GM21825 (cell line): ENCODE results near the gene CAMK2A.

ENCODE experiments used
- ATAC-seq: cut with Tn5 transposase; IDR thresholded peaks from one replicate; pipeline ENCODE4 v1.9.1; 2021; ENCODE audit warnings: mild to moderate bottlenecking, moderate library complexity; ENCODE audit not compliant: unreplicated experiment

Gene CAMK2A

DNA sequence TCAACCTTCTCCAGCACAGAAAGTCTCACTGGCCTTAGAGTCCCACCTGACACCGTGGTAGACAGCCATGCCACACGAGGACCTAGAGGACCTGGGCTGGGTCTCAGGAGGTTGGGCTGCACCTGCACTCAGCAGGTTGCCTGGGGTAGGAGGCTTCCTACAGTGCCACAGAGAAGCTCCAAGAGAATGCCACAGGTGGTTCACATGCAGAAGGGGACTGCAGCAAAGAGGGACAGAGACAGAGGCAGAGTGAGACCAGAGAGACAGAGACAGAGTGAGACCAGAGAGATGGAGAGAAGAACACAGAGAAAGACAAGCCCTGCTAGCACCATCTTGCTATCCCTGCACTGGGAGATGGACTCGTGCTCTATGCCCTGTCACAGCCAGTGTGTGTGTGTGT lies 5.7 kb downstream of the CAMK2A start:
- no peak for ATAC-seq

DNA sequence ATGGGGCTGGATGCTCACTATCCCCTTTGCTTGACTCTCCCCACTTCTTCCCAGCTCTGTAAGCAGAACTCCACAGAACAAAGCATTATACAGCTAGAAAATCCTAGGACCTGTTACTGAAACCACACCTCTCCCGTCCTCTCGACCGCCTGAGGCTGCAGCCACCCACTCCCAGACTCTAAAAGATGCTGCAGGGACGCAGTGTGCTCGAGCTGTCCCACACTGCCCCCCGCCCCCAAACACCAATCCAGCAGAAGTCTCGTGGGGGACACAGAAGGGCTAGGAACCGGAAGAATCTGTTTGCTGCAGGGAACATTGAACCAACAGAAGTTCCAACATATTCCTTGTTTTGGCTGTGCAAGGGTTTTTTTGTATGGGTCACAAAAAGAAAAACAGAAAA lies 7.6 kb downstream of the CAMK2A start:
- no peak for ATAC-seq

DNA sequence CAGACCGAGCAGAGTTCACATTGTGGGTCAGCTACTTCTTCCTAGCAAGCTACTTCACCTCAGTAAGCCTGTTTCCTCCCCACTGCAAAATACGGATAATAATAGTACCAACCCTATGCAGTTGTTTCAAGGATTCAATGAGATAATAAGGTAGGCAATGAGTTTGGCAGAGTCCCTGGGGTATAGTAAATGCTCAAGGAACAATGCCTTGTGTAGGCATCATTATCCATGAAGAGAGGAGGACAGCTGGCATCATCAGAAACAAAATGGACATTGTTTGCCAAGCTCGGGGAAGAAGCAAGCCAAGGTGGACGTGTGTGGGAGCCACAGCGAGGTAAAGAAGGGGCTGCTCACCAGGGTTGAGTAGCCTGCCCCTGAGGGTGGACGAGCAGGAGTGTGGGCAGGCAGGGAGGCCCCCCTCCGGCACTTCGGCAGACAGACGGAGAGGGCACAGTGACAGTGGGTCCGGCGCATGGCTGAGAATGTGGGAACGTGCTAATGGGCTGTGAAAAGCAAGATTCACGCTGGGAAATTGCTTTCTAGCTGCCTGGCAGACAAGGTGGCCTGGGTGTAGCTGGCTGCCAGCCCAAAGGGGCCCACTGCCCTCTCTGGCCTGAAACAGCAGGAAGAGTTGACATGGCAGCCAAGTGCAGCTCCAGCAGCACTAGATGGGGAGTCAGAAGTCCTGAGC lies 10.1 kb downstream of the CAMK2A start:
- ATAC-seq = no peak

DNA sequence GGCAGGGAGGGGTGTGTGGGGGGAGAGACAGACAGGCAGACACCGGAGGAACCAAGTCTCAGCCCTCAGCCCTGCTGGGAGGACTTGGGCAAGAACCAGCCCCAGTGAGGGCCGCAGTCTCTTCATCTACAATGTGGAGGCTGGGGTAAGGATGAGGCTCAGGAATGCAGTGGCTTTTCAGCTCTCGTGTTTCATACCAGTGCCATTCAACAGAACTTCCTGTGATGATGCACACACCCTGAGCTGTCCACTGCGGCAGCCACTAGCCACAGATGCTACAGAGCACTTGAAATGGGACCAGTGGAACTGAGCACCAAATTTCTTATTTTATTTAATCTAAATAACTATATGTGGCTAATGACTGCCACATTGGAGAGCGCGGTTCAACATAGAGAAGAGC lies 10.7 kb downstream of the CAMK2A start:
- ATAC-seq = no peak

DNA sequence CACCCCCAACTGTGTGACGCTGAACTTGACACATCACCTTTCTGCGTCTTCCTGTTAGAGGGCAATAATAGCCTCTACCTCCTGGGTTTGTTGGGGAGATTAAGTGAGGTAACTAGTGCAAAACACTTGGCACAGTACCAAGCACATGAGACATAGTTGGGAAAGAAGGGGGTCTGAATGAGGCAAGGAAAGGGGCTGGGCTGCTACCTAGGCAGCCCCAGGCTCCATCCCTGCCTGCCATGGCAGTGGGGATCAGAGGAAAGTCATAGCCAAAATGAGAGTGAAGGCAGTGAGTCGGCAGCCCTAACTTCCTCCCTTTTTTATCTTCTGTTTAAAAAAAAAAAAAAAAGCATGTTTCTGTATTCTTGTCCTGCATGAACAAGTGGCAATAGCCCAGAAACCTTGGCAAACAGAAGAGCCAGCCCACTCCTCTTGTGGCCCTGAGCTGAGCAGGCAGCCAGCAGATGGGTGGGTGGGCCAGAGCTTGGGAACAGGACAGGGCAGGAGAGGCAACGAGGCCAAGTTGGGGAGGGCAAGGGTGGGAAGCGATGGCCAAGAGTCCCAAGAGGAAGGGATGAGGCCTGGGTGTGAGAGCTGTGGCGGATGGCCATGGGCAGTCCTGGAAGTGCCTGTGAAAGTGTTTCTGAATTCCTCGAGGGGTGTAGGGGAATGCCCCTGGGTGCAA lies 11.4 kb downstream of the CAMK2A start:
- no peak for ATAC-seq

DNA sequence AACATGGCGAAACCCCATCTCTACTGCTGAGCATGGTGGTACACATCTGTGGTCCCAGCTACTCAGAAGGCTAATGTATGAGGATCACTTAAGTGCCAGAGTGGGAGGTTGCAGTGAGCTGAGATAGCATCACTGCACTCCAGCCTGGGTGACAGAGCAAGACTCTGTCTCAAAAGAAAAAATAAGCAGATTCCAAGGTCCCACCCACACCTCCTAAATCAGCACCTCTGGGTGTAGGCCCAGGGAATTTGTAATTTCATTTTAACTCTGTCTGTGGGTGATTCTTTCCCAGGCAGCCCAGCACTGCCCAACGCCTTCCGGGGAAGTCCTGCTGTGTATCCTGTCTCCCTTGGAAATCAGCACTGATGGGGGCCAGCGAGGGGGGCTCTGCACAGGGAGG lies 12.5 kb downstream of the CAMK2A start:
- no peak for ATAC-seq

DNA sequence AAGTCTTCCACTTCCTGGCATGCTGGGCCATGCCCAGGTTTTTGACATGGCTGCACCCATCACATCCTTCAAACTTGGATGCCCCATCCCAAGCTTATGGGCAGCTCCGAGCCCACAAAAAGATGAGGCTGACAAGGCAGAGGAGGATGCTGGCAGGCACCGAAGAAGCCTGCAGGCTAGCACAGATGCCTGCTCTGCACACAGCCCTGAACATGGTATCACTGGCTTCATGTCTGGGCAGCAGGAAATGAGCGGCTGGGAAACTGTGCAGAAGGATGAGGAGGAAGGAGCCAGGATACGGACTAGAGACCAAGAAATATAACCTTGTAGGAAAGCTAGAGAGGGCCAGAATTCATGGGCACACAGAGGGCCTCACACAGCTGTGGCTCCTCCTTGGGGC lies 14.8 kb downstream of the CAMK2A start:
- no peak for ATAC-seq

DNA sequence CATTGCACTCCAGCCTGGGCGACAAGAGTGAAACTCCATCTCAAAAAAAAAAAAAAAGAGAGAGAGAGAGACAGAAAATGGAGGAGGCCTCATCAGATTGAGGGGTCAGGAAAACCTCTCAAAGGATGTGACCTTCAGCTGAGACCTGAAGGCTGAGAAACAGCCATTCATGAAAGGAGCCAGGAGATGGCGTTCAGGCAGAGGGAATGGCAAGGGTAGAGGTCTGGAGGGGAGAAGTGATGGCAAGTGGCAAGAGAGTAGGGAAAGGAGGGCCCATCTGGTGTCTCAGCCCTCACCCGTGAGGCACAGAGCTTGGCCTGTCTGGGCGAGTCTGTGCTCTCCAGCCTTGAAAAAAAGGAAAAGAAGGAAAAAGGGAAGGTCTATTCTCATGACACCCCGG lies 17.0 kb downstream of the CAMK2A start:
- no peak for ATAC-seq

DNA sequence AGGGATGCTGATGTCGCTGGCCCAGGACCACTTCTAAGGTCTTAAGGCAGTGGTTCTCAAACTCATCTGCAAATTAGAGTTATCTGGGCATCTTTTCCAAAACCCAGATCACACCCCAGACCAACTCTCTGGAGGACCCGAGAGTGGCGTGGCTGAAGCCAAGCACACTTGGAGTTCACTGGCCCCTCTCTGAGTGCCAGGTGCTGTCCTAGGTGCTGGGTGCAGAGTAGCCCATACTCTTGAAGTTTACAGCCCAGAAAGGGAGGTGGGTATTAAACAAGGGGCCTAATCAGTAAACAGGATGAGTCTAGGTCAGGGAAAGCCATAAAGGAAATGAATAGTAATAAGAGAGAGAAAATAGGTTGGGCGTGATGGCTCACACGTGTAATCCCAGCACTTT lies 17.6 kb downstream of the CAMK2A start:
- no peak for ATAC-seq

DNA sequence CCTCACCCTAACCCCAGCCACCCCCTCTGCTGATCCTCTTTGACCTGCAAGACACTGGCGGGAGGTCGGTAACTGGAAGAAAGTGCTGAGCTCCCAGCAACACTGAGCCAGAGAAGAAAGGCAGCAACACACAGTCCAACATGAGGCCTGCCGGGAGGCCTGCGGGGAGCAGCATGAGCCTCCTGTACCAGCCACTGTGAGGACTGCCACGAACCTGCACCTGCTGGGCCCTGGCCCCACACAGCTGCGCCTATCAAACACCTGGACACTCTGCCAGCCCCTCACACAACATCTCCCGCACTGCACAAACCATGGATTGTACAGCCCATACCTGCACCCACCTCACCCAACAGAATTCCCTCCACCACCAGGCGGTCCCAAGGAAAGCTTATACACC lies 18.3 kb downstream of the CAMK2A start:
- no peak for ATAC-seq

DNA sequence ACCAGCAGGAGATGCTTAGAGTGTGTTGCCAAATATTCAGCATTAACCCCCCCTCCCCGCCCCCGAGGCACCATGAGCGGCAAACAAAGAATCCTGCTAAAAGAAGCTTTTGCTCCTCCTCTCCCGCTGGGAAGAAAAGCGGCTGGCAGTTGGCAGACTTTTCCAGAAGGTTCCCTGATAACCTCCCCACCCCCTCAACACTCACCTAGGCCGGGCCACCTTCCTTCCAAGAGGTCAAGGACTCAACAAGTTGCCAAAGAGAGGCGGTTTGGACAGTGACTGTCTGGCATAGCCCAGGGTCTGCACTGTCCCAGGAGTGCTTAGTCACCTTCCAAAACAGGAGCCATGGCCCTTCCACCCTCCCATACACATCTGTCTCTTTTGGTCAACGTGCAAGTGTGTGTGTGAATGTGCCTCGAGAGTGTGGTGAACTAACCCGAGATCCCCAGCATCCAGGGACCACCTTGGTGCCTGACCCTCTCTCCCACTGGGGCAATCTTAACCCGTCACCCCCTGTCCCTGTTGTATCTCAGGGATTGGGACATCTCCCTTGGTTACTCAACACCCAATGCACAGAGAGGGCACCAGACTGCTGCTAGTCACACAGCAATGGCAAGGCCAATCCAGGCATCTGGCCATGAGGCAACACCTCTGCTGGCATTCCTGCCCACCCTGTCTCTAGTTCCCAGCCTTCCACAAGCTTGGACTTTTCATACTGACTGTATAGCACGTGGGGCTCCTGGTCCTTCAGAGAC lies 18.9 kb downstream of the CAMK2A start:
- no peak for ATAC-seq

DNA sequence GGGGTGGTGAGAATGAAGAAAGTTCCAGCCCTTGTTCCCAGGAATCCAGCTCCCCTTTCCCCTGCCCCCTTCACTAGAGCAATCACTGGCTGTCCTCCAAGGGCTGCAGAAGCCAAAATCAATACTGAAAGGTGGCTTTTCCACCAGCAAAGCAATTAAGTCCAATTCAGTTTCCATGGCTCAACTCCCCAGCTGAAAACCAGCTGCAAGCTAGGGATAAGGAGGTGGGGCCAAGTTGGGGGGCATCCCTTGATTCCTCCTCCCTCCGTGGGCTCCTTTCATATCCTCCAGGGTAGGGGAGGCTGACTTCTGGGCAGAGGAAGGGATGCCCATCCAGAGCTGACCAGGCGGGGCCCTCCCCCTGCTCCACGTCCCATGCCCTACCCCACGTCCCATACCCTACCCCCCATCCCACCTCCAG lies 22.7 kb downstream of the CAMK2A start:
- no peak for ATAC-seq

DNA sequence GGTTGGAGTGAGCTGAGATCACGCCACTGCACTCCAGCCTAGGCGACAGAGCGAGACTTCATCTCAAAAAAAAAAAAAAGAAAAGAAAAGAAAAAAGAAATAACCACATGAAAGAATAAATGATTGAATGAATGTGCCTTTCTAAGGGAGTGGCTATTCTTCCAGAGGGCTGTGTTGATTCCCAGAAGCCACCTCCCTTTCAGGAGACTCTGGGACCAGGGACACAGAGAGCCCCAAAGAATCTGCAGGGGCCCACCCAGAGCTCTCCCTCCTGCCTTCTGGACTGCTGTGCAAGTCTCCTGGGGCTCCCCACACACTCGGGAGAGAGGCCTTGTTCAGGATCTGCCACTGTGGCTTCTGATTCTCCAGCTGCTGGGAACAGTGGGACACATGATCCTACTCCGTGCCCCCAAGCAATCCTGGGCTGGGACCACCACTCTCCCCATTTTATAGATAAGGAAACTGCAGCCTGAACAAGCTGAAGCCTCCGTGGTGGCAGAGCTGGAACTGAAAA lies 23.6 kb downstream of the CAMK2A start:
- no peak for ATAC-seq

DNA sequence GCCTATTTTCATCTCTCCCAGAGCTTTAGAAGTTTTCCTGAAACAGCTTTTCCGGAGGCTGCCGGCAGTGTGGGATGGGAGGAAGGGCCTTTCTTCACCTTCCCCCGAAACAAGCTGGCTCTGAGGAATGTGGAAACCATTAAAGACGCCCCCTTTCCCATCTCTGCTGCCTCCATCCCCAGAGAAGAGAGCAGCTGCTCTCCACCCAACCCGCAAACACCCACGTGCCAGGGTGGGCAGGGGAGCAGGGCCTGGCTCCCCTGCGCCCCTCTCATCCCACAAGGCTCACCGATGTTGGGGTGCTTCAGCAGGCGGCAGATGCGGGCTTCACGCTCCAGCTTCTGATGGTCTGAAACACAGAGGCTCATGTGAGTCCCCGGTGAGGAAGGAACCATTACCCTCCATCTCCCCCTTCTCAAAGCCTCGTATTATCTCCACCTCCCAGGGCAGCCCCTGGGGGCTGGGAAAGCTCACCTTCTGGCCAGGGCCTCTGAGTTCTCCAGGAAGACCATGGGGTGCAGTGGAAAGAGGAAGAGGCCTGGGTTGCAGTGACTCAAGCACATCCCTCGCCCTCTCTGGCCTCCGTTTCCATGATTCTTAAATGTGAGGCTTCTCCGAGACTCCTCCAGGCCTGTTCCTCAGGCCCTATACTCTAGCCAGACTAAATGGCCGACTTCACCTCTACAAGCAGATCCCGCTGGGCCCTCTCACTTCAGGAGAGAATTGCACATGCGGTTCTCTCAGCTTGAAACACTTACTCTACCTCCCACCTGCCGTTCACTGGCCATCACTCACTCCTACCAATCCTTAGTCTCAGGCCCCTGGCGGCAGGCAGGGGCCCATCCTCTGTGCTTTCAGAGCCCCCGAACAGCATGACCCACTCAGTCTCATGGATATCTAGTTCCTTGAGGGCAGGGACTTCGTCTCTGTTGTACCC lies 24.6 kb downstream of the CAMK2A start:
- no peak for ATAC-seq

DNA sequence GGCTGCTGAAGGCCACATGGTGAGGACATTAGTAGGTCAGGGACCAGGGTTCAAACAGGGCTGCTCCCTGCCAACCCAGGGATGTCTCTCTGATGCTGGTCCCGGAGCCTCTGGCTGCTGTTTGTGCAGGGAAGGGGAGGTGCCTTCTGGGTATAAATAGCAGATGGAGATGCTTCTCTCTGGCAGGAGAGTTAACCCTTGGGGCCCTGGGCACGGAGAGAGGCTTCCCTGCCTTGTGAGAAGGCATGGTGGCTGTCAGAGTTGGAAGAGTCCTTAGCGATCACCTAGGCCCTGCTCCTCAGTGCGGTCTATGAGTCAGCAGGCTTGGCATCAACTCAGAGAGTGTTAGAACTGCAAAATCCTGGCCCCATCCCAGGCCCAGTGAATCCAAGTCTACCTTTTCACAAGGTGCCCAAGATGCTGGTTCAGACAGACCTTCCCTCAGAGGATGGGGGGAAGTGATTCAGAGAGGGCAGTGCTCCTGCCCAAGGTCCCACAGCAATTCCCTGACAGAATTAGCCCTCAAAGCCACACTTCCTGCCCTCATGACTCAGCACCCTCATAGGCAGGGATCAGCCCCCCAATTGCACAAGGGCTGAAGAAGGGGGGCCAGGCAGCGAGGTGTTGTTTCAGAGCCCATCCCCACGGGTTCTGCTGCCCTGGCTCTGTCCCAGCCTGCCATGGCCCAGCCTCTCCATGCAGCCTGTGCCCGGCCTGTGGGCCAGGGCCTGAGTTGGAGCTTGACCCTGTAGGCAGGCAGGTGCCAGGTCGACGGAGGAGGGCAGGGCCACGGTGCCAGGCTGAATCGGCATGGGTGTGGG lies 25.6 kb downstream of the CAMK2A start:
- ATAC-seq = no peak

DNA sequence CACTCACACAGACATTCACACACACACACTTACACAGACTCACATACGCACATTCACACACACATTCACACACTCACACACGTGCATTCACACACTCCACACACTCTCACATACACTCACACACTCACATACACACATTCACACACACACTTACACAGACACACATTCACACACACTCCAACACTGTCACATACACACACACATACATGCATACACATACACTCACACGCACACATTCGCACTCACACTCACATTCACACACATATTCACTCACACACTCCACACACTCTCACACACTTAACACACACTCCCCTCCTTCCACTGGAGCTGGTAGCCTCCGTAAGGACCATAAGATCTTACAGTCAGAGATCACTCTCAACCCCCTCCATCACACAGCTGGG lies 26.2 kb downstream of the CAMK2A start:
- no peak for ATAC-seq

DNA sequence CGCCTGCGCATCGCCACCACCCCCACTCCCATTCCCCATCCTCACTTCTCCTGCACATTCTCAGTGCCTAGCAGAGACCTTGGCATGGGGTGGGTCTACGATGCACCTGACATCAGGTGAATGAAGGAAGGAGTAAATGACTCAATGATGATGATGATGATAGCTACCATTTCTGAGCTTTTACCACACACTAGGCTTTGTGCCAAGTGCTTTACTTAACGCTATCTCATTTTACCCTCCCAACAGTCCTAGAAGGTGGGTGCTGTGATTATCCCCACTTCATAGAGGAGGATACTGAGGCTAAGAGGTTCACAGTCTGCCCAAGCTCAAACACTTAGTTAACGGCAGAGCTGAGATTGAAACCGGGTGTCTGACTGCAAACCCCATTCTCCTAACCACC lies 27.1 kb downstream of the CAMK2A start:
- ATAC-seq = no peak

DNA sequence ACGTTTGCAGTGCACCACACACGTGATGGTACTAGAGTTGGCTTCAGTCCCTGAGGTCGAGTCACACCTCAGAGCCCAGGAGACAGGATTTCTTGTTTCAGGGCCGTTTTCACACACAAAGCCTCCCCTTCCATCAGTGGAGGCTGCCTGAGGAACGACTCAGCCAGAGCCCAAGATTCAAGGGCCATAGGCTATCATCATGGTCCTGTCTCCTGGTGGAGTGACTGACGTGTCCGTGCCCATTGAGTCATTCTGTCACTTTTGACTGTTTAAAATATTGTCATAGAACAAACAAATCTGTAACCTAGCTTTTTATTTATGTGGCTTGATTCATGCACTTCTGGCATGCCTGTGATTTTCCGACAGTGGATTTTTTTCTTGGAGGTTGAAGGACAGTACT lies 28.3 kb downstream of the CAMK2A start:
- ATAC-seq = no peak

DNA sequence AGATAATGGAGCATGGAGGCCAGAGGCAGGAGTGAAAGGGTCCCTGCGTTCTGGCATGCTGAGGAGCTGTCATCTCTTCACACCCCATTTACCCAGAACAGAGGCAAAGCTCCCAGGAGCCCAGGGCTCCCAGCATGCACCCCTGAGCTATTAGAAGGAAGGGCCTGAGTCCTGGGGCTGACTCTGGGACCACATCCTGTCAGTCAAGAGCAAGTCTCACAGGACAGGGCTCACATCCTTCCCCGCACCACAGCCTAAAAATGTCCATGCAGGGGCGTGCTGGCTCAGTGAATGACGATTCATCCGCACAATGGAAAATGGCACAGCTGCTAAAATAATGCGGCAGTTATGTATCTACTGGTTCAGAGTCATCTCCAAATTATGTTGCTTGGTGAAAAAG lies 31.4 kb downstream of the CAMK2A start:
- ATAC-seq = peak; percentile 63

DNA sequence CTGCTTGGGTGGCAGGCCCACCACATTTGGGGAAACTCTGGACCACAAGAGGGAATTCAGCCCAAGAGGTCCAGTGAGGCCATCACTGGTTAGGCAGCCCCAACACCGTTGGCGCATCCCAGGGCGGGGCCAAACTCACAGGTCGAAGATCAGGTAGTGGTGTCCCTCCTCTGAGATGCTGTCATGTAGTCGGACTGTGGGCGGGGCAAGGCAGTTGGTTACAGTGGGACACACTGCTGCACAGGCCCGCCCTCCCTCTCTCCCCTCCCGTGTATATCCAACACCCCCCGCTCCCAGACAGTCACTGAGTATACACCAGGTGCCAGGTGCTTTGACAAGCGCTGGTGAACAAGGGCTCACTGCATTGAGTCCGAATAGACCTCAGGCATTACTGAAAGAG lies 32.1 kb downstream of the CAMK2A start:
- ATAC-seq = no peak
